ENCODE measurements around the gene APOL3. TPM values are rescaled to one million over a fixed set of nuclear protein-coding genes. Genes with fewer than 3 reads are reported as not detected.

The APOL3 gene
- total RNA-seq, 1 donor from 2014 or later = 2.3 TPM

- H3K27ac Mint-ChIP-seq = no peak overlapping the region
- H3K4me3 Mint-ChIP-seq = no peak overlapping the region
- H3K4me1 Mint-ChIP-seq (ENCODE audit: unreplicated experiment) = no peaks in the 10 kb centered on the region
- TF ChIP-seq, protein P1, sequence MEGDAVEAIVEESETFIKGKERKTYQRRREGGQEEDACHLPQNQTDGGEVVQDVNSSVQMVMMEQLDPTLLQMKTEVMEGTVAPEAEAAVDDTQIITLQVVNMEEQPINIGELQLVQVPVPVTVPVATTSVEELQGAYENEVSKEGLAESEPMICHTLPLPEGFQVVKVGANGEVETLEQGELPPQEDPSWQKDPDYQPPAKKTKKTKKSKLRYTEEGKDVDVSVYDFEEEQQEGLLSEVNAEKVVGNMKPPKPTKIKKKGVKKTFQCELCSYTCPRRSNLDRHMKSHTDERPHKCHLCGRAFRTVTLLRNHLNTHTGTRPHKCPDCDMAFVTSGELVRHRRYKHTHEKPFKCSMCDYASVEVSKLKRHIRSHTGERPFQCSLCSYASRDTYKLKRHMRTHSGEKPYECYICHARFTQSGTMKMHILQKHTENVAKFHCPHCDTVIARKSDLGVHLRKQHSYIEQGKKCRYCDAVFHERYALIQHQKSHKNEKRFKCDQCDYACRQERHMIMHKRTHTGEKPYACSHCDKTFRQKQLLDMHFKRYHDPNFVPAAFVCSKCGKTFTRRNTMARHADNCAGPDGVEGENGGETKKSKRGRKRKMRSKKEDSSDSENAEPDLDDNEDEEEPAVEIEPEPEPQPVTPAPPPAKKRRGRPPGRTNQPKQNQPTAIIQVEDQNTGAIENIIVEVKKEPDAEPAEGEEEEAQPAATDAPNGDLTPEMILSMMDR (conservative IDR thresholded peaks at IDR 0.05) = no peak
- no peaks in the 10 kb centered on the region for H3K9me3 Mint-ChIP-seq
- H3K27me3 Mint-ChIP-seq = peaks cover 47% of the 10 kb centered on the region
- no peaks in the 10 kb centered on the region for H3K36me3 Mint-ChIP-seq
- DNase-seq (ENCODE audit: extremely low spot score, unreplicated experiment) = no peak
Measured at GRCh38 chr22:36134182-36134581, 26.4 kb downstream of the APOL3 start.

GRCh38 chr22:36131907-36132306 is 28.6 kb downstream of the APOL3 start:
- no peaks in the 10 kb centered on the region for H3K4me1 Mint-ChIP-seq (ENCODE audit: unreplicated experiment)
- H3K4me3 Mint-ChIP-seq = no peak overlapping the region
- DNase-seq (ENCODE audit: extremely low spot score, unreplicated experiment) = no peak
- H3K36me3 Mint-ChIP-seq = no peaks in the 10 kb centered on the region
- no peak overlapping the region for H3K27ac Mint-ChIP-seq
- TF ChIP-seq, protein P1 (conservative IDR thresholded peaks at IDR 0.05) = no peak
- no peaks in the 10 kb centered on the region for H3K9me3 Mint-ChIP-seq
- peaks cover 60% of the 10 kb centered on the region for H3K27me3 Mint-ChIP-seq

GRCh38 chr22:36129486-36130388 is 30.8 kb downstream of the APOL3 start:
- Mint-ChIP-seq H3K36me3 (no peaks in the 10 kb centered on the region), H3K4me3 (no peak overlapping the region), H3K9me3 (no peaks in the 10 kb centered on the region), H3K27ac (no peak overlapping the region), H3K27me3 (peaks cover 63% of the 10 kb centered on the region), H3K4me1 (ENCODE audit: unreplicated experiment) (no peaks in the 10 kb centered on the region)
- TF ChIP-seq, protein P1 (conservative IDR thresholded peaks at IDR 0.05) = no peak
- no peak for DNase-seq (ENCODE audit: extremely low spot score, unreplicated experiment)

DNA sequence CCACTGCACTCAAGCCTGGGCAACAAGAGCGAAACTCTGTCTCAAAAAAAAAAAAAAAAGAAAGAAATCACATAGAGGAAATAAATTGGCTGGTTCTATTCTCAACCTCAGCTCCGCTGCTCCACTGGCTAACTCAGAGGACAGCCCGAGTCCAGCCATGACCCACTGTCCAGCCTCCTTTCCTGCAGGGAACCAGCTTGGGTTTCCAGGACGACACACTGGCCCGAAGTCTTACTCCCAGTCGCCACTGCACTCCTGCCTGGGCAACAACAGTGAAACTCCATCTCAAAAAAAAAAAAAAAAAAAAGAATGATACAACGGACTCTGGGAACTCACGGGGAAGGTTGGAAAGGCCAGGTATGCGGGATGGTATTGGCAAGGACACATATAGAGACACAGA is 31.5 kb downstream of the APOL3 start:
- H3K27me3 Mint-ChIP-seq = peaks cover 65% of the 10 kb centered on the region
- DNase-seq (ENCODE audit: extremely low spot score, unreplicated experiment) = no peak
- no peaks in the 10 kb centered on the region for H3K9me3 Mint-ChIP-seq
- peaks cover under 1% of the 10 kb centered on the region for H3K4me1 Mint-ChIP-seq (ENCODE audit: unreplicated experiment)
- TF ChIP-seq, protein P1 (conservative IDR thresholded peaks at IDR 0.05) = no peak
- no peaks in the 10 kb centered on the region for H3K36me3 Mint-ChIP-seq
- H3K27ac Mint-ChIP-seq = no peak overlapping the region
- no peak overlapping the region for H3K4me3 Mint-ChIP-seq

GRCh38 chr22:36125994-36126531 is 34.5 kb downstream of the APOL3 start:
- TF ChIP-seq, protein P1 (conservative IDR thresholded peaks at IDR 0.05) = no peak
- Mint-ChIP-seq H3K27ac (no peak overlapping the region), H3K4me3 (no peak overlapping the region), H3K4me1 (ENCODE audit: unreplicated experiment) (peaks cover 10% of the 10 kb centered on the region), H3K27me3 (peaks cover 45% of the 10 kb centered on the region), H3K9me3 (no peaks in the 10 kb centered on the region), H3K36me3 (no peaks in the 10 kb centered on the region)
- no peak for DNase-seq (ENCODE audit: extremely low spot score, unreplicated experiment)

All from type B pancreatic cell (in vitro differentiated cells).